ENCODE data around the gene EXOC1.

- TF ChIP-seq NANOG (IDR thresholded peaks at IDR 0.05; ENCODE audit: borderline replicate concordance): no peak
- TF ChIP-seq CTCF (conservative IDR thresholded peaks at IDR 0.05; ENCODE audit: low read depth in 2 of 2): no peak
- TF ChIP-seq REST (IDR thresholded peaks at IDR 0.05; ENCODE audit: unreplicated experiment): no peak
- no peak for TF ChIP-seq EZH2 (IDR thresholded peaks at IDR 0.05; ENCODE audit: low read depth, unreplicated experiment)
- no peak for TF ChIP-seq CREB1 (CRISPR knock-in tag; IDR thresholded peaks at IDR 0.05; ENCODE audit: low read depth)
- no peak for TF ChIP-seq POLR2AphosphoS5 (IDR thresholded peaks at IDR 0.05; ENCODE audit: low read depth)
- TF ChIP-seq, protein P1, sequence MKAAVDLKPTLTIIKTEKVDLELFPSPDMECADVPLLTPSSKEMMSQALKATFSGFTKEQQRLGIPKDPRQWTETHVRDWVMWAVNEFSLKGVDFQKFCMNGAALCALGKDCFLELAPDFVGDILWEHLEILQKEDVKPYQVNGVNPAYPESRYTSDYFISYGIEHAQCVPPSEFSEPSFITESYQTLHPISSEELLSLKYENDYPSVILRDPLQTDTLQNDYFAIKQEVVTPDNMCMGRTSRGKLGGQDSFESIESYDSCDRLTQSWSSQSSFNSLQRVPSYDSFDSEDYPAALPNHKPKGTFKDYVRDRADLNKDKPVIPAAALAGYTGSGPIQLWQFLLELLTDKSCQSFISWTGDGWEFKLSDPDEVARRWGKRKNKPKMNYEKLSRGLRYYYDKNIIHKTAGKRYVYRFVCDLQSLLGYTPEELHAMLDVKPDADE (IDR thresholded peaks at IDR 0.05): no peak
- no peak for TF ChIP-seq JUNB (IDR thresholded peaks at IDR 0.05; ENCODE audit: unreplicated experiment)
These were observed 50.1 kb downstream of the EXOC1 start for GRCh38 chr4:55903577-55903976.
